OCI-LY3 (cell line): Measurements from ENCODE around the gene CACTIN.

Experiments used
- EZH2phosphoT487 ChIP-seq: fragments of 200-600 bp; shearing (Covaris generic); IDR thresholded peaks from 2 replicates; pipeline ENCODE4 v1.6.1; 2018; ENCODE audit warnings: antibody characterized with exemption, mixed run types, low read depth
- TF ChIP-seq, protein P1 (sequence below): fragments of 200-600, 300-600 bp; sonication (generic); IDR thresholded peaks from 2 replicates; pipeline ENCODE4 v1.5.1; 2014; ENCODE audit warnings: antibody characterized with exemption, low read length, low read depth

DNA sequence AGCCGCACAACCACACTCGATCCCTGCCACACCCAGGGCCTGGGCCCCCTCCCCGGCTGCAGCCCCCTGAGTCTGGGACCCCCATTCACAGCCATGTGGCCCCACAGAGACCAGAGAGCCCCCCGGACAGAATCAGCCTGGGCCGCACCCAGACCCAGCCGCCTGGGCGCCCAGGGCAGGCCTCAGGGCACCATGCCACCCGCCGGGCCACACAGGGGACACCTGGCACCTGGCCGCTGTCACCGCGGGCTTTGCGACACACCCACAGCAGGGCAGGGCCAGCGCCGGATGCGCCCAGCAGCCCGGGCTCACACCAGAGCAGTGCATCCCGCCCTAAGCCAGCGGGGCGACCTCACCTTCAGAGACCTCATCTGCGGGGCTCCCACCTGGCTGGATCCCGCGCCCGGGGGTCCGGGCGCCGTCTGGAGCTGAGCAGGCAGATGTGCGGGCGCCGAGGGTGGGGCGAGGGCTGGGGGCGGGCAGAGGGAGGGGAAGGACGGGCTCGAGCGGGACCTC is 20.4 kb downstream of the CACTIN start:
- TF ChIP-seq, protein P1, sequence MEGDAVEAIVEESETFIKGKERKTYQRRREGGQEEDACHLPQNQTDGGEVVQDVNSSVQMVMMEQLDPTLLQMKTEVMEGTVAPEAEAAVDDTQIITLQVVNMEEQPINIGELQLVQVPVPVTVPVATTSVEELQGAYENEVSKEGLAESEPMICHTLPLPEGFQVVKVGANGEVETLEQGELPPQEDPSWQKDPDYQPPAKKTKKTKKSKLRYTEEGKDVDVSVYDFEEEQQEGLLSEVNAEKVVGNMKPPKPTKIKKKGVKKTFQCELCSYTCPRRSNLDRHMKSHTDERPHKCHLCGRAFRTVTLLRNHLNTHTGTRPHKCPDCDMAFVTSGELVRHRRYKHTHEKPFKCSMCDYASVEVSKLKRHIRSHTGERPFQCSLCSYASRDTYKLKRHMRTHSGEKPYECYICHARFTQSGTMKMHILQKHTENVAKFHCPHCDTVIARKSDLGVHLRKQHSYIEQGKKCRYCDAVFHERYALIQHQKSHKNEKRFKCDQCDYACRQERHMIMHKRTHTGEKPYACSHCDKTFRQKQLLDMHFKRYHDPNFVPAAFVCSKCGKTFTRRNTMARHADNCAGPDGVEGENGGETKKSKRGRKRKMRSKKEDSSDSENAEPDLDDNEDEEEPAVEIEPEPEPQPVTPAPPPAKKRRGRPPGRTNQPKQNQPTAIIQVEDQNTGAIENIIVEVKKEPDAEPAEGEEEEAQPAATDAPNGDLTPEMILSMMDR: no peak
- no peak for TF ChIP-seq EZH2phosphoT487
